ENCODE data around the gene SAT2. TPM values are rescaled to one million over a fixed set of nuclear protein-coding genes. Genes with fewer than 3 reads are reported as not detected.

Gene SAT2
- total RNA-seq, 6 donors from 2014 or later, result 66.4 to 155 (median 81.3) TPM

DNA sequence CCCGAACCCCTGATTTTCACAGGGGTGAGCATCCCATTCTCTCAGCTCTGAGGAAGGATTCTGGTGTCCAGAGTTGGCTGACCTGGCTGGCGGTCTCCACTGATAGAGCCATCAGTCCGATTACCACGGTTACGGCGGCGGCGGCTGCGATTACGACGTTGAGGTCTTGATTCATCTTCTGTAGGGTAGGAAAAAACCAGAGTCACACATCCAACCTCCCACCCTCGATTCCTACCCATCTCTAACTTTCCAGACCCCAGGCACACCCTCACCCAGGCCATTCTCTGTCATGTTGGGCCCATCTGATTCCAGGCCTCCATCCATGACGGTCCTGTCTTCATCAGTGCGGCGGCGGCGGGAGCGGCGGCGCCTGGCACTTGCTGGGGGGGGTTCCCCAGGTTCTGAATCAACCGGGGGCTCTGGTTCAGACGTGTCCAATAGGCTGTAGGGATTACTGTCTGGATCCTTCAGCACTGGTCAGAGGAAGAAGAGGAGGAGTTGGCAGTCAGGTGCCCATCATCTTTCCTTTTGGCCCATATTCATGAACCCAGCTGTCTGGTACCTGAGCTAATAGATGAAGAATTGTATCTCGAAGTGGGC lies 35.1 kb downstream of the SAT2 start:
- TF ChIP-seq, protein P1, sequence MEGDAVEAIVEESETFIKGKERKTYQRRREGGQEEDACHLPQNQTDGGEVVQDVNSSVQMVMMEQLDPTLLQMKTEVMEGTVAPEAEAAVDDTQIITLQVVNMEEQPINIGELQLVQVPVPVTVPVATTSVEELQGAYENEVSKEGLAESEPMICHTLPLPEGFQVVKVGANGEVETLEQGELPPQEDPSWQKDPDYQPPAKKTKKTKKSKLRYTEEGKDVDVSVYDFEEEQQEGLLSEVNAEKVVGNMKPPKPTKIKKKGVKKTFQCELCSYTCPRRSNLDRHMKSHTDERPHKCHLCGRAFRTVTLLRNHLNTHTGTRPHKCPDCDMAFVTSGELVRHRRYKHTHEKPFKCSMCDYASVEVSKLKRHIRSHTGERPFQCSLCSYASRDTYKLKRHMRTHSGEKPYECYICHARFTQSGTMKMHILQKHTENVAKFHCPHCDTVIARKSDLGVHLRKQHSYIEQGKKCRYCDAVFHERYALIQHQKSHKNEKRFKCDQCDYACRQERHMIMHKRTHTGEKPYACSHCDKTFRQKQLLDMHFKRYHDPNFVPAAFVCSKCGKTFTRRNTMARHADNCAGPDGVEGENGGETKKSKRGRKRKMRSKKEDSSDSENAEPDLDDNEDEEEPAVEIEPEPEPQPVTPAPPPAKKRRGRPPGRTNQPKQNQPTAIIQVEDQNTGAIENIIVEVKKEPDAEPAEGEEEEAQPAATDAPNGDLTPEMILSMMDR (IDR thresholded peaks at IDR 0.05), result no peak
- TF ChIP-seq POLR2AphosphoS5 (IDR thresholded peaks at IDR 0.05) (no peak), POLR2A (IDR thresholded peaks at IDR 0.05) (no peak), EP300 (IDR thresholded peaks at IDR 0.05) (no peak)
- Histone ChIP-seq H3K4me3 (no peak overlapping the region), H3K27ac (no peak overlapping the region), H3K27me3 (no peaks in the 10 kb centered on the region), H3K36me3 (peaks cover 32 to 90% (median 77%) of the 10 kb centered on the region in 4 donors), H3K4me1 (peaks cover 12 to 13% (median 13%) of the 10 kb centered on the region in 4 donors), H3K9me3 (no peaks in the 10 kb centered on the region)
- WGBS, 2 donors, result 93 to 95% methylated on average over 21 to 23 of the region's 23 CpGs
- DNase-seq, result peak in 1 of 2 donors; percentile 78
- no peak for ATAC-seq (ENCODE audit: low FRiP score in 2 of 2)

DNA sequence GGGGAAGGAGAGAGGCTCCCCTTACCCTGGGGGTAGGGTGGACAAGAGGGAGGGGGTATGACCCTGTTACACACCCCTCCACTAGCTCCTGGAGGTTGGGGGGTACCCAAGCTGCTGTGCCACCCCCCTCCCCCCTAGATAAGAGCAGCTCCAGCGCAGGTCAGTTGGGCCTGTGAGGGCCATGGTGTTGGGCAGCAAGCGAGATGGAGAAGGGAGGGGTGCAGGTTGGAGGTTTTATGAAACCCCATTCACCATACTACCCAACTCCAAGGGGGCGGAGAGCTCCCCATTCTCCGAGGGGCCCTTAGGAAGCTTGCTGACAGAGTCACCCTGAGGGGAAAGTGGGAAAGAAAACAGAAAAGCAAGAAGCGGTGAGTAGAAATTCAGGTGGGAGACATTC lies 36.0 kb downstream of the SAT2 start:
- Histone ChIP-seq H3K36me3 (peaks cover 29 to 90% (median 78%) of the 10 kb centered on the region in 4 donors), H3K4me3 (no peak overlapping the region), H3K27ac (no peak overlapping the region), H3K4me1 (peaks cover 12 to 13% (median 13%) of the 10 kb centered on the region in 4 donors), H3K9me3 (no peaks in the 10 kb centered on the region), H3K27me3 (no peaks in the 10 kb centered on the region)
- no peak for DNase-seq
- ATAC-seq (ENCODE audit: low FRiP score in 2 of 2), result no peak
- WGBS, 2 donors, result 94 to 97% methylated on average over 4 to 5 of the region's 5 CpGs
- no peak for TF ChIP-seq POLR2AphosphoS5 (IDR thresholded peaks at IDR 0.05)
- no peak for TF ChIP-seq EP300 (IDR thresholded peaks at IDR 0.05)
- no peak for TF ChIP-seq POLR2A (IDR thresholded peaks at IDR 0.05)
- TF ChIP-seq, protein P1 (IDR thresholded peaks at IDR 0.05), result no peak

DNA sequence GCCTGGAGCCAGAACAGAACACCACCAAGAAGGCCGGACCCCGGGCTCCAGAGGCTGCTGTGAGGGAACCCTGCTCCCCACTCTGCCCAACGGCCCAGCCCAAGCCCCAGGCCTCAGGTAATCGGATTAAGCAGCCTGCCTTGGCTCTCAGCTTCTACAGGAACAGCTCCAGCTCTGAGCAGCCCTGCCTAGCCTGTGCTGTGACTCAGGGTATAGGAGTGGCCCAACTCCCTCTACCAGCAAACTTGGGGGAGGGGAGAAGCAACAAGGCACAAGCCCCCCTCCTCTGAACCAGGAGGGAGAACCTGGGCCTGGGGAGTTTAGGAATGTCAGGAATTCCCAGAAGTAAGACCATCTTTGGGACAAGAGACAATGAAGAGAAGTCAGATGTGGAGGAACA lies 36.9 kb downstream of the SAT2 start:
- H3K9me3 ChIP-seq, result no peaks in the 10 kb centered on the region
- DNase-seq (no peak), ATAC-seq (ENCODE audit: low FRiP score in 2 of 2) (no peak)
- H3K36me3 ChIP-seq, result peaks cover 29 to 83% (median 72%) of the 10 kb centered on the region in 4 donors
- WGBS, 2 donors, result 82 to 100% methylated on average over 1 to 4 of the region's 4 CpGs
- H3K27me3 ChIP-seq, result no peaks in the 10 kb centered on the region
- no peak overlapping the region for H3K4me3 ChIP-seq
- H3K4me1 ChIP-seq, result peaks cover 12 to 13% (median 13%) of the 10 kb centered on the region in 4 donors
- H3K27ac ChIP-seq, result no peak overlapping the region
- TF ChIP-seq POLR2AphosphoS5 (IDR thresholded peaks at IDR 0.05), result no peak
- no peak for TF ChIP-seq POLR2A (IDR thresholded peaks at IDR 0.05)
- TF ChIP-seq, protein P1 (IDR thresholded peaks at IDR 0.05), result no peak
- no peak for TF ChIP-seq EP300 (IDR thresholded peaks at IDR 0.05)

DNA sequence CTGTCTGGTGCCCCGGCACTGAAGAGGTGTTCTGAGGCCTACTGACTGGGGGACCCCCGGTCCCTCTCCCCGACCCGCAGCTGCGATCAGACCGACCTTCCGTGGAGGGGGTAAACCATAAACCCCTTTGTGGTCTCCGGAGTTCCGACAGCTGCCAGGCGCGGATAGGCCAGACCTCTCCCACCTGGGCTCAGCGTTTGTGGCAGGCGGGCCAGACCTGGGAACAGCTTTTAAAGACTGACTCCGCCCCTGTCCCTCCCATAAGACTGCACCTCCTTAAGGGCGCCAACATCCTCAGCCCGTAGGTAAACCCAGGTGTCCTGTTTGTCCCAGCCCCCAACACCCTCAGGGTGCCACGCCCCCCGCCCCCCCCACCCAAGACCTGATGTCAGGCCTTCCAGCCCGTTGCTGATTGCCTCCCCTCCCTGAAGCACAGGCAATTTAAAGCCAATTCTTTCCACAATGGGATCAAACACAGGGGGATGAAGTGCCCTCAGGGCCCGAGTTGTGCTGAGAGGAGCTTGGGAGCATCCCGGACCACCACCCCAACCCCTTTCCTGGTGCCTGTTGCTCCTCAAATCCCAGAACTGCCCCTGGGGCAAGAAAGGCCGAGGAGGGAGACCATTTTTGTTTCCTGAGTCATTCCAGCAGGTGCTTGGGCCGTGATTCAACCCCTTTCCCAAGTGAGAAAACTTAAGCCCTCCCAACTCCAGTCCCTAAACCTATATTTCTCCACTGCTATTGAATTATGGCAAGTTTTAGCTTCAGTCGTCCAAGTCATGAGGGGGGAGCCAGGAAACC lies 37.5 kb downstream of the SAT2 start, which contains the start of gene SOX15:
SOX15 (minus strand) TSS at position 204 of the 801 bp plus-strand sequence. CDS start 418 bp downstream, outside the sequence.
- TF ChIP-seq POLR2AphosphoS5 (IDR thresholded peaks at IDR 0.05), result no peak
- TF ChIP-seq POLR2A (IDR thresholded peaks at IDR 0.05), result no peak
- TF ChIP-seq, protein P1 (IDR thresholded peaks at IDR 0.05), result no peak
- no peak for TF ChIP-seq EP300 (IDR thresholded peaks at IDR 0.05)
- ATAC-seq (ENCODE audit: low FRiP score in 2 of 2) (peak in 1 of 2 donors; percentile 23), DNase-seq (peak in 1 of 2 donors; percentile 76)
- Histone ChIP-seq H3K36me3 (peaks cover 29 to 77% (median 66%) of the 10 kb centered on the region in 4 donors), H3K9me3 (no peaks in the 10 kb centered on the region), H3K4me1 (peaks cover 16 to 18% (median 17%) of the 10 kb centered on the region in 4 donors), H3K27me3 (no peaks in the 10 kb centered on the region), H3K4me3 (peak within 1 kb of the TSS; percentile 18 to 38 (median 26)), H3K27ac (peak within 1 kb of the TSS; percentile 12 to 59 (median 32))
- 73 to 75% methylated on average over 18 to 23 of the region's 24 CpGs for WGBS, 2 donors
